Measurements from ENCODE around the gene VSTM4.

Gene VSTM4

DNA sequence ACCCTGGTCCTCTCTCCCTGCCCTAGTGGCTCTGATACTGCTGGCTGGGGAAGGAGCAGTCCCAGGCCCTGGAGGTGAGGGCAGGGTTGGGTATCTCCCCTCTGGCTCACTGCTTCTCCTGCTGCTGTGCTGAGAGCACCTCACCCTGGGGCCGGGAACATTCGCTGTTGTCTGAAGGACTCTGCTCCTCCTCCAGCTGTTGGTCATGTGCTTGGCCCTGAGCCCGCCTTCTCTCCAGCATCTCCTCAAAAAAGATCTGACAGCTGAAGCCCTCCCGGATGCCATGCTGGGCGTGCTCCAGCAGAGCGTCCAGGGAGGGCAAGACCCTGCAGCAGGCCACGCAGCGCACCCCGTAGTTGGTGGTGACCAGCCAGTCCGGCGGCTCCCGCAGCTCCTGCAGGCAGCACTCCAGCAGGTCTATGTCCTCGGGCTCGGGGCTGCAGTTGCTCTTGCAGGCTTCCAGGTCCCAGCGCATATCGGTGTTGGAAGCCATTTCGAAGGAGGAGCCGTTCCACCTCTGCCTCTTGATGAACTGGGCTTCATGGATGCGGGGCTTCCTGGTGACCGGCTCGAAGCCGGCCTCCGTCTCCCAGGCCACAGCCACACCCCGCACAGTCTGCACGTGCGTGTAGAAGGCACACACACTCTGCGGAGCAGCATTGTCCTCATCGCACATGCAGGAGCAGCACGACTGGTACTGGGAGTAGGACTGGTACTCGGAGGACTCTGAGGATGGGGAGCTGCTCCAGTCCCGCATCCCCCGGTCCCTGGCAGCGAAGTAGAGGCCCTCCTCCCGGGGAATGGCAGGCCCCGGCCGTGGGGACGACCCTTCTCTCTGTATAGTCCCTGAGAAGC, 16.4 kb upstream of the VSTM4 start:
- H3K4me3 ChIP-seq (ENCODE audit: low read depth, low read length), result no peak overlapping the region
- TF ChIP-seq, protein P1, sequence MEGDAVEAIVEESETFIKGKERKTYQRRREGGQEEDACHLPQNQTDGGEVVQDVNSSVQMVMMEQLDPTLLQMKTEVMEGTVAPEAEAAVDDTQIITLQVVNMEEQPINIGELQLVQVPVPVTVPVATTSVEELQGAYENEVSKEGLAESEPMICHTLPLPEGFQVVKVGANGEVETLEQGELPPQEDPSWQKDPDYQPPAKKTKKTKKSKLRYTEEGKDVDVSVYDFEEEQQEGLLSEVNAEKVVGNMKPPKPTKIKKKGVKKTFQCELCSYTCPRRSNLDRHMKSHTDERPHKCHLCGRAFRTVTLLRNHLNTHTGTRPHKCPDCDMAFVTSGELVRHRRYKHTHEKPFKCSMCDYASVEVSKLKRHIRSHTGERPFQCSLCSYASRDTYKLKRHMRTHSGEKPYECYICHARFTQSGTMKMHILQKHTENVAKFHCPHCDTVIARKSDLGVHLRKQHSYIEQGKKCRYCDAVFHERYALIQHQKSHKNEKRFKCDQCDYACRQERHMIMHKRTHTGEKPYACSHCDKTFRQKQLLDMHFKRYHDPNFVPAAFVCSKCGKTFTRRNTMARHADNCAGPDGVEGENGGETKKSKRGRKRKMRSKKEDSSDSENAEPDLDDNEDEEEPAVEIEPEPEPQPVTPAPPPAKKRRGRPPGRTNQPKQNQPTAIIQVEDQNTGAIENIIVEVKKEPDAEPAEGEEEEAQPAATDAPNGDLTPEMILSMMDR (conservative IDR thresholded peaks at IDR 0.05; ENCODE audit: low read depth, low read length), result no peak
- no peak for DNase-seq (ENCODE audit: low read depth)

DNA sequence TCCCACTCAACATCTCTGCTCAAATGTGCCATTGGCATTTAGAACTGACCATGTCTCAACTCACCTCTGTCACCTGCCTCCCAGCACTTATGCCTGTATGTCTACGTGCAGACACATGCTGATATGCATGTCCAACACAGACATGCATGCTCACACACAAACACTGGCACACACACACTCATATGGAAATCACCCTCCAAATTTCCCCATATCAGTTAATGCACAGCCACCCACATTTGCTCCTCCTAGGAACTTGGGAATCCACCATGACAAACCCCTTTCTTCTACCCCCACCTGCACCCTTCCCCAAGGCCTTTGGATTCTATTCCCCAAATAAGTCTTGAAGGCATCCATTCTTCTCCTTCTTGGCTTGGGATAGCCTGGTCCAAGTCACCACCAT, 14.1 kb upstream of the VSTM4 start:
- no peak for DNase-seq (ENCODE audit: low read depth)

DNA sequence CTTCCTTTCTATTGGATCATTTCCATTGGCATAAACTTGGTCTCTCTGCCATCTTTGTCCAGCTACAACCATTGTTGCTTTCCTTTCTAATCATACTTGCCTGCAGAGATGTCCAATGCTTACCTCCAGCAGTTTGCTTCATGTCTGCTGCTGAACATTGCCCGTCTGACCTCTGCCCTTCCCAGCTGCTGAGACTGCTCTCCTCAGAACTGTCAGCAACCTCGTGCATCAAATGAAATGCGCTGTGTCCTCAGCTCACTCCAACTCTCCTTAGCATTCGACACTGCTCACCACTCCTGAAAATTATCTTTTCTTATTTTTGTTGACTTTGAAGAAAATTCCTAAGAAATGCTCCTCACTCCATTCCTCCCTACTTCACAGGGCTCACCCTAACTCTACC, 13.5 kb upstream of the VSTM4 start:
- H3K4me3 ChIP-seq (ENCODE audit: low read depth, low read length), result no peak overlapping the region
- TF ChIP-seq, protein P1 (conservative IDR thresholded peaks at IDR 0.05; ENCODE audit: low read depth, low read length), result no peak
- DNase-seq (ENCODE audit: low read depth), result no peak

More for the DNA sequence above, 14.1 kb upstream of the VSTM4 start:
- H3K4me3 ChIP-seq (ENCODE audit: low read depth, low read length), result no peak overlapping the region
- TF ChIP-seq, protein P1 (conservative IDR thresholded peaks at IDR 0.05; ENCODE audit: low read depth, low read length), result no peak

DNA sequence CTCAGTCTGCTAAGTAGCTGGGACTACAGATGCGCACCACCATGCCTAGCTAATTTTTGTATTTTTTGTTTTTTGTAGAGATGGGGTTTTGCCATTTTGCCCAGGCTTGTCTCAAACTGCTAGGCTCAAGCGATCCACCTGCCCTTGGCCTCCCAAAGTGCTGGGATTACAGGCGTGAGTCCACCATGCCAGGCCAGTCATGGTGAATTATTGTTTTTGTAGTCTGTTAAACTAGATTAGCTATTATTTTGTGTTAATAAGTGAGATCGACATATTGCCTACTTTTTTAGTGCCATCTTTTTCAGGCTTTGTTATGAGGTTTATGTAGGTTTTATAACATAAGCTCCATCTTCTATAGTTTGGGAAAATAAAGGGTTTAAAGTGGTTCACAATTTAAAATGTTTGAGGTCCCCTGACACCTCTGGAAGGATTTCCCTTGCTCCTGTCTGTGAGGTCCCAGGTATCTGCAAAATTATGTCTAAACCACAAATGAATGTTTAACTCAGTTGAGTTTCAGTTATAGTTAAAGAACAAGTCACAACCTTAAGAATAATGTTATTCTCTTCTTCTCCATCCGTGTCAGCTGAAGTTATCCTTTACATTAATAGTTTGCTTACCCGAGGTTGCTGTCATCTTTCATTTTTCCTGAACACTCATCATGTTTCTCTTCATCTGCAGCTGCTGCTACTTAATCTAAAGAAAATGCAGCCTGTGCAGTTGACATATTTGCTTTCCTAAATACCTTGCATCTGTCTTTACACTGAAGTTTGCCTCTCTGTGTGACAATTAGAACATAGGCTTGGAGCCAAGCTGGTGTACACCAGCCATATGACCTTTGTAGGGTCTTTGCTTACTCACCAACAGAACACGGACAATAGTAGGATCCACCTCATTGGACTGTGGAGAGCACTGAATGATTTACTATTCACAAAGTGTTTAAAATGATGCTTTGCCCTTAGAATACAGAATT, 8.9 kb upstream of the VSTM4 start:
- no peak overlapping the region for H3K4me3 ChIP-seq (ENCODE audit: low read depth, low read length)
- TF ChIP-seq, protein P1 (conservative IDR thresholded peaks at IDR 0.05; ENCODE audit: low read depth, low read length), result no peak
- DNase-seq (ENCODE audit: low read depth), result no peak

DNA sequence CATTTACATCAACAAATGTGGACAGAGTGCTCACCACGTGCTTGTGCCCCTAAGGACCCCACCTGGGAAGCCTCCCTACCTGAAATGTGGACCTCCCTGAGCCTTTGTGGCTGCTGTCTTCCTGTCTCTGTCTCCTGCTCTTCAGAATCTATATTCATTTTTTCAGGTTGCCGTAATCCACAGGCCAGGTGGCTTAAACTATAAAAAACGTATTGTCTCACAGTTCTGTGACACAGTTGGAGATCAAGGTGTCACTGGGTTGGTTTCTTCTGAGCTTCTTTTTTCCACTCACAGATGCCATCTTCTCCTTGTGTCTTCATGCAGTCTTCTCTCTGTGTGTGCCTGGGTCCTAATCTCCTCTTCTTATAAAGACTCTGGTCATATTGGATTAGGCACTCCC, 5.6 kb upstream of the VSTM4 start:
- no peak overlapping the region for H3K4me3 ChIP-seq (ENCODE audit: low read depth, low read length)
- DNase-seq (ENCODE audit: low read depth), result no peak
- TF ChIP-seq, protein P1 (conservative IDR thresholded peaks at IDR 0.05; ENCODE audit: low read depth, low read length), result no peak

DNA sequence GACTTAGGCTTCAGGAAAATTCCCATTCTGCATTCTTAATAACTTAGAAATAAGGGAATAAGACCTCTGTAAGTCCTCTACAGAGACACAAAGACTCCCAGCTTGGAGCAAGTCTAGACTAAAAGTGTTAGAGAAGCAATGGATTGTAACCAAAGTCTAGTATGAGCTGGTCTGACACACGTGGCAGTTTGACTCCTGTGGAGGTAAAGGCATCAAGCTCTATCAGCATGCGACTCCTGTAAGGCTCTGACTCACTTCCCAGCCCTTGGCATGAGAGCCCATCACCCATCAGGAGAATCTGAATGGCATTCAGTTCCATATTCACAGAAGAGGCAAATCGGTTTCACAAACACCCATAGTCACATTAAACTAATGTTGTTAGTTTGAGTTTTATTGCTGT, 4.4 kb upstream of the VSTM4 start:
- H3K4me3 ChIP-seq (ENCODE audit: low read depth, low read length), result no peak overlapping the region
- TF ChIP-seq, protein P1 (conservative IDR thresholded peaks at IDR 0.05; ENCODE audit: low read depth, low read length), result no peak
- peak; percentile 20 for DNase-seq (ENCODE audit: low read depth)
